ENCODE results near the gene KCNQ1OT1.

KCNQ1OT1 gene

GRCh38 chr11:2685566-2686359, 14.0 kb downstream of the KCNQ1OT1 start:
- no peak for DNase-seq

DNA sequence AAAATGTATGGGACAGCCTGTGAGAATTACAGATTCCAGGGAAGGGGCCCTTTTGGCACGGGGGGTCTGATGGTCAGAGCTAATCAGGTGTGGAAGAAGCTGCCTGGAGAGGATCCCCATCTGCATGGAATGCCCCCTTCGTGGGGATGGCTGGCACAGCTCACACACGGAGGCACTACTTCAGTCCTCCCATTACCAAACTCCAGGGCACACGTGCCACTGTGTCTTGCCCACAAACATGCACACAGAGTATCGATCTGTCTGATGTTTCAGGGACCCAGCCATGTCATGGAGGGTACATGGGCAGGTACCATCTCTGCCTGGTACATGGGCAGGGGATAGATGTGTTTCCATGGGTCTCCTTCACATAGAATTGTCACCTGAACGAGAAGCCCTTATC, 14.7 kb downstream of the KCNQ1OT1 start:
- no peak for DNase-seq

GRCh38 chr11:2684581-2684980, 15.2 kb downstream of the KCNQ1OT1 start:
- DNase-seq = no peak

DNA sequence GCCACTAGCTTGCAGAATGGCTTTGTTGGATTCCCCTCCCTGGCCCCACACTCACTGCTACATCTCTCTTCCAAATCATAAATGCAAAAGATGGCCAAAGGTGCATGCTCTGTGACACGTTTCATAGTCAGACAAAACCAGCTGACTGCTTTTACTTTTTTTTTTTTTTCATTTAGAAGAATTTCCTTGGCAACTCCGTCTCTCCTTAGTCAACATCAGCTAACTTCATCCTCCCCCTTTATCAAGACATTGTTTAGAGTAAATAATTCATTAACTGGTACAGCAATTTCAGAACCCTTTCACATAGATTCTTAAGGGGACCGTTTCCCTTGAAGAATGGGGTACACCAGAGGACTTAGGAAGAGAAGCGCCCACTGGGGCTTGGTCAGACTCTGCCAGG, 16.0 kb downstream of the KCNQ1OT1 start:
- no peak for DNase-seq

DNA sequence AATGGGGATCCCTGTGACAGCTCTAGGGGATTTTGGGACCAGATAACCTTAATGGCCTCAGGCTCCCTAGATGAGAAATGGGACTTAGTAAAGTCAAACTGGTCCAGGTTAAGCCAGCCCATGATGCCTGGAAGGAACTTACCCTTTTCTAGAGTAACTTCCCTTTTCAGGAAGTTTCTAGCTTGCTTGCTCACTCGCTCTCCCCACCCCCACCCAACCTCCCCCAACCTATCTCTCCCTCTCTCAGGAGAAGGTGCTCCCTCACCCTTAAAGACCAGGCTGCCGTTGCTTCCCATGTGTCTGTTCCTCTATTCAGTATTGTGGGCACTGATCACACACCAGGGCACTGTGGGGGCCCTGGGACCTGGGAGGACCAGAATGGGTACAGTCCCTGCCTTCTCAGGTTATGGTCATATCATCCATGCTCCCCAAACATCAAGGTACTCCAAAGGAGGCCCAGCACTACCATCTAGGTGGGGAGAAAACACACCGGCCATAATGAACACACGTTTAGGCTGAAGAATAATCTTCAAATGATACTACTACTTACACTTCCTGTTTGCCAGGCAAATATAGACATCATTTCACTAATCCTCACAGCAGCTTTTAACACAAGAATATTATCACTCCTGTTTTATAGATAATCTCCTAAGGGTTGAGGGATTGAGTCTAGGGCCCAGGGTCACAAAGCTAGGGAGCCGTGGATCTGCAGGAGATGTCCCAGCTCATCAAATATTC, 18.2 kb downstream of the KCNQ1OT1 start:
- DNase-seq = peak; percentile 54

DNA sequence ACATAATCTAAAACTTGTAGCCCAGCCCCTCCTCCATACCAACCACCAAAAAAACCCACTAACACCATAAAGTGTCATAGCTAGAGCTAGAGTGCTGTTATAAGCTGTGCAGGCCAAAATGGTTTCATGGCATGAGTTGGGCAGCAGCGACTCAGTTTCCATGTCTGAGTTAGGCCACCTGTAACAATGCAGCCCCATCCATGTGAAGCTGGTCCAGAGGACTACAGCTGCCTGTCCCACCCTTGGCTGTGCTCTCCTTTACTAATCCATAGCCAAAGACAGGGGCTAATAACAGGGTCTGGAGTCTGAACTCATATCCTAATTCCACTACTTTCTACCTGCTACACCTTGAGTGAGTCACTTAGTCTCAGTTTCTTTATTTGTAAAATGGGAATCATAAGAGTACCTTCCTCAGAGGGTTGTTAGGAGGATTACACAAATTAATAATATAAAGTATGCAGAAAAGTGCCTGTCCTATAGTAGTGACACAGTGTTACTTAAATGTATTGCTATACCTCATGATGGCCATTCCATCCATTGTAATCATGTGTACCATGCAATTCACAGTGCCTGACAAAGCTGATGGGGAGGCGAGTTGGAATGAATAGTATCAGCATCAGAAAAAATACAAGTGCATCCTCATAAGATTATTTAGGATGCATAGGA, 20.6 kb downstream of the KCNQ1OT1 start:
- DNase-seq = no peak

DNA sequence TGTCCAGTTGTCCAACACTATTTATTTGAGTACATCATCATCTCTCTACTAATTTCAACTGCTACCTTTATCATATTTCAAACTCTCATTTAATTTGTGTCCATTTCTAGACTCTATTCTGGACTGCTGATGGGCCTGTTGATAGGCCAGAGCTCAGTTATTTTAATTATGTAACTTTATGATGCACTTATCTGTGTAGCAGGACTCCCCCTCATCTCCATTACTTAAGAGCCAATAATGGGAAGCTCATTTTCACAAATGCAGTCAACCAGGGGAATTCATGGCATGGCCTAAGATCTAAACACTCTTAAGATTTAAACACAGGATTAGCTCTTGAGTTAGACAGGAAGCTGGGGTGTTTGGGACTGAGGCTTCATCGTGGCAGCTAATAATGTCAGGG, 21.4 kb downstream of the KCNQ1OT1 start:
- no peak for DNase-seq

- DNase-seq = peak; percentile 80
Observed at GRCh38 chr11:2677127-2677526, 22.7 kb downstream of the KCNQ1OT1 start.

- DNase-seq = no peak
Observed at GRCh38 chr11:2675540-2675939, 24.3 kb downstream of the KCNQ1OT1 start.

- DNase-seq = no peak
Observed at GRCh38 chr11:2674658-2675131, 25.1 kb downstream of the KCNQ1OT1 start.

- DNase-seq = no peak
Observed at GRCh38 chr11:2673871-2674471, 25.8 kb downstream of the KCNQ1OT1 start.

DNA sequence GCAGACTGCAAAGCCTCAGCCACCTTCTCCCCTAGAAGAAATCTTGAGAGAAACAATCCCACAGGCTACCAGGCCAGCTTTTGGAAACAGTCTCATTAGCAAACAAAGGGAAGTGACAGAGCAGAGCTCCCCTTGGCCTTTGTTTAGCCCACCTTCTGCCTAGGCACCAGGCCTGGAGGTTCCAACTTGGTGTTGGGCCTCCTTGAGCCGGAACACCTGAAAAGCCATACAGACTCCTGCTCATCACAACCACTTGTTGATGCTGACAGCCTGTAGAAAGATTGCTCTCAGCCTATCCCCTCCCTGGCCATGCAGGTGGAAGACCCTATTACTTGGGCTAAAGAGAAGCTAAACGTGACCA, 26.6 kb downstream of the KCNQ1OT1 start:
- DNase-seq = no peak

- no peak for DNase-seq
Observed at GRCh38 chr11:2672553-2673249, 27.1 kb downstream of the KCNQ1OT1 start.

GRCh38 chr11:2671748-2672147, 28.0 kb downstream of the KCNQ1OT1 start:
- DNase-seq = no peak

- no peak for DNase-seq
Observed at GRCh38 chr11:2670541-2671100, 29.2 kb downstream of the KCNQ1OT1 start.

DNA sequence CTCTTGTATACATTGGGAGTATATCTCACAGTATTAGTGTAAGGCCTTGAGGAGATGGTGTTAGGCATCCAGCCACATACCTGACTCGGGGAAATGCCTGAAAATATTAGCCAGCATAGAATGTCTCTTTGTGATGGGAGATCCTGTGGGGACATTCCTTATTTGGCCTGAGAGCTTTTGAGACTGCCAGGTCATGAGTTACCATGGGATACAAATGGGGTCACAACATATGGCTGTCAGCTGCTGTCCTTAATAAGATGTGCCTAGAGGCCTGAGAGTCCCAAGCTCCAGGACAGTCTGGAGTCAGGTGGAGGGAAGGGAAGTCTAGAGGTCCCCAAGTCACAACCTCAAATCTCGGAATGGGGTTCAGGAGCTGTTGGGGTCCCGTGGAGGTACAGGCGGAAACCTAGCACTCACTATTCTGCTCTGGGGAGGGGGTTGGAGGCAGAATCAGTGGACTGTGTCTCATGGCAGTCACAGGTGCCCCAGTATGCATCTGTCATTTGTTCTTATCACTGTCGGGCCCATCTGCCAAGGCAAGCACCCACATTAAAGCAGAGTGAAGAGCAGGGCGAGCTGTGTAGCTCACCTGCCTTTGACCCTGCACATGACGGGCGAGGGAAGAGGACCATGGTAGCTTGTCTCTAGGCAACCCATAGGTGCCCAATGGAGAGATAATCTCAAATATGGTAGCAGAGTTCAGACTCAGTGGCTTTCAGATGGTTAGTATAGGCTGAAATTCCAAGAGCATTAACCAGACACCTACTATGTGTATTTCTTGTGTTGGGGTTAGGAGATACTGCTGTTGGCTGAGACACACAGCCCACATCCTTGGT, 29.9 kb downstream of the KCNQ1OT1 start:
- DNase-seq = no peak

- DNase-seq = no peak
Observed at GRCh38 chr11:2668876-2669275, 30.9 kb downstream of the KCNQ1OT1 start.

GRCh38 chr11:2667940-2668339, 31.9 kb downstream of the KCNQ1OT1 start:
- peak; percentile 14 for DNase-seq

DNA sequence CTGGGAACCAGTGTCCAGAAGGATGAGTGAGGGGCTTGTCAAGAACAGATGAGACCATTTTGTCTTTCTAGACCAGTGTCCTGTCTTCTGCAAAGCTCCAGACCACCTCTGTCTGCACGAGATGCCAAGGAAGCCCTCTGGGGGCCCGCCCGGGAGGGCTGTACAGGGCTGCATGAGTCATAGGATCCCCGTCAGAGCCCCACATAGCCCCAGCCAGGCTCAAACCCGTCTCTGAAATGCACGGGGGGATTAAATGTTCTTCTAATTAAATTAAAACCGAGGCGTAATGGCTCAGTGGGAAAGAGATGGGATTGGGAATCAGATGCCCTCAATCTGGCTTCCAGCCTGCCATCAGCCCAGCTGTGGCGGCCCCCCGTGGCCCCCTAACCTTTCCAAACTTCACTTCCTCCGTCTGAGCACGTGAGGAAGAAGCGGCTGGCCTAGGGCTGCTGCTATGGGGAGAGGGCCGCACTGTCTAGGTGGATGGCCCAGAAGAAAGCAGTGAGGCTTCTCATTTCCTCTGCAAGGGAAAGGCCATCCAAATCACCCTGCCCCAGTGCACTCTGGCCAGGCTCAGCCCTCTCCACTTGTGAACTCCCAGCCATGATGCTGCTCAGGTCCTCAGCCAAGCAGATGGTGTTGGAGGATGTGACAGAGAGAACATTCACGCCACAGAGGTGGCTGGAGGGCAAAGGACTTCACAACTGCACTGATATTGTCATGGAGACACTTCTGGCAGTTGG, 32.8 kb downstream of the KCNQ1OT1 start:
- no peak for DNase-seq

GRCh38 chr11:2666401-2666741, 33.4 kb downstream of the KCNQ1OT1 start:
- no peak for DNase-seq

All from MV-4-11 (cell line).